Prostate gland (tissue), 2 donors: ENCODE data around the gene NAPA. TPM values are rescaled to one million over a fixed set of nuclear protein-coding genes. Genes with fewer than 3 reads are reported as not detected.

Source experiments
- DNase-seq: peaks from one replicate; pipeline ENCODE4 v3.0.0-alpha.2; 2019; ENCODE audit warnings: low spot score
- H3K27ac ChIP-seq, 2 donors: fragments of 200-600 bp; sonication (generic); 2 replicates each; pipeline ENCODE4 v1.5.1; 2017 to 2019
- H3K27me3 ChIP-seq: fragments of 200-600 bp; sonication (generic); replicated peaks from 2 replicates; pipeline ENCODE4 v1.5.1; 2019; ENCODE audit not compliant: insufficient read depth
- H3K36me3 ChIP-seq, 2 donors: fragments of 200-600 bp; sonication (generic); 1 replicate in 1 of 2; 2 replicates in 1 of 2; pipeline versions ENCODE4 v1.5.1 to v1.8.1; 2017 to 2019
- H3K4me1 ChIP-seq: fragments of 200-600 bp; sonication (generic); replicated peaks from 2 replicates; pipeline ENCODE4 v1.5.1; 2019
- H3K4me3 ChIP-seq, 2 donors: fragments of 200-600 bp; sonication (generic); 2 replicates each; pipeline ENCODE4 v1.5.1; 2017 to 2019
- H3K9me3 ChIP-seq: fragments of 200-600 bp; sonication (generic); 2 replicates; pipeline ENCODE4 v1.5.1; 2017
- POLR2A ChIP-seq: fragments of 450-650 bp; IDR thresholded peaks from one replicate; pipeline ENCODE4 v1.6.1; 2016; ENCODE audit warnings: antibody characterized with exemption, mild to moderate bottlenecking
- POLR2AphosphoS5 ChIP-seq: sonication (generic); formaldehyde crosslinking; IDR thresholded peaks from one replicate; pipeline ENCODE4 v1.6.1; 2017; ENCODE audit warnings: antibody characterized with exemption
- WGBS: methylation state at CpG from one replicate; pipeline ENCODE4 v1.1.5; 2018; 5-methylcytosine and 5-hydroxymethylcytosine counted together
- intact Hi-C: fragments of 100-400 bp; cut with DNase I; formaldehyde crosslinking; loops from one replicate; pipeline ENCODE4 v1.14.2; 2022
- total RNA-seq, 2 donors: library from RNA; depleted of rRNA; stranded (reverse); fragments of >200 nt; gene quantifications; one replicate each; pipeline ENCODE4 v1.1.0, GENCODE V29; 2016
- TF ChIP-seq, protein P1 (sequence below), 4 experiments: fragments of 200-600 bp in 2 of 4; fragments of 450-650 bp in 2 of 4; sonication (generic) in 2 of 4; IDR thresholded peaks; 1 replicate in 3 of 4; 2 replicates in 1 of 4; pipeline ENCODE4 v1.5.1; 2016 to 2019; ENCODE audit warnings: antibody characterized with exemption in 4 of 4, mild to moderate bottlenecking in 2 of 4, moderate library complexity in 2 of 4

The NAPA gene
- total RNA-seq, 2 donors from 2014 or later: 263 to 422 TPM

DNA sequence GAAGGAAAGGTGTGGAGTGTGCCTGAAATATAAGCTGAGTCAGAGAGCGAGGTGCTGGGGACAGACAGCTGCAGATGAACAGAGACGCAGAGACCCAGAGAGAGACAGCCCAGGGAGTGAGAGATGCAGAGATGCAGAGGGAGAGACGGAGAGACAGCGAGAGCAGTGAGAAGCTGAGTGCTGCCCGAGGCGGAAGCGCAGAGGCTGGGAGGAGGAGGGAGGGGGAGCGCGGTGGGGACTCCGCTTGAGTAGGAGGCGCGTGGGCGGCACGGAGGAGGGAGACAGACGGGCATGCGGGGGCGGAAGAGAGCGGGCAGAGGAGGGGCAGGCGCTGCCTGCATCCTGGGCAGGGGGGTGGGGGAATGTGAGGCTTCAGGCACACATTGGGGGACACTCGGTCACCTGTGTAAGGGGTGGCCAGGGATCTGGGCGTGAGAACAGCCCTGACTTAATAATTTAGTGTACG lies 68.9 kb downstream of the NAPA start:
- DNase-seq: peak; percentile 44
- Histone ChIP-seq H3K36me3 (no peaks in the 10 kb centered on the region), H3K4me1 (no peaks in the 10 kb centered on the region), H3K9me3 (no peaks in the 10 kb centered on the region), H3K27me3 (no peaks in the 10 kb centered on the region), H3K27ac (no peak overlapping the region), H3K4me3 (no peak overlapping the region)
- intact Hi-C loops: no loop called here
- TF ChIP-seq POLR2AphosphoS5 (peak; percentile 26), POLR2A (no peak)
- TF ChIP-seq, protein P1, sequence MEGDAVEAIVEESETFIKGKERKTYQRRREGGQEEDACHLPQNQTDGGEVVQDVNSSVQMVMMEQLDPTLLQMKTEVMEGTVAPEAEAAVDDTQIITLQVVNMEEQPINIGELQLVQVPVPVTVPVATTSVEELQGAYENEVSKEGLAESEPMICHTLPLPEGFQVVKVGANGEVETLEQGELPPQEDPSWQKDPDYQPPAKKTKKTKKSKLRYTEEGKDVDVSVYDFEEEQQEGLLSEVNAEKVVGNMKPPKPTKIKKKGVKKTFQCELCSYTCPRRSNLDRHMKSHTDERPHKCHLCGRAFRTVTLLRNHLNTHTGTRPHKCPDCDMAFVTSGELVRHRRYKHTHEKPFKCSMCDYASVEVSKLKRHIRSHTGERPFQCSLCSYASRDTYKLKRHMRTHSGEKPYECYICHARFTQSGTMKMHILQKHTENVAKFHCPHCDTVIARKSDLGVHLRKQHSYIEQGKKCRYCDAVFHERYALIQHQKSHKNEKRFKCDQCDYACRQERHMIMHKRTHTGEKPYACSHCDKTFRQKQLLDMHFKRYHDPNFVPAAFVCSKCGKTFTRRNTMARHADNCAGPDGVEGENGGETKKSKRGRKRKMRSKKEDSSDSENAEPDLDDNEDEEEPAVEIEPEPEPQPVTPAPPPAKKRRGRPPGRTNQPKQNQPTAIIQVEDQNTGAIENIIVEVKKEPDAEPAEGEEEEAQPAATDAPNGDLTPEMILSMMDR (IDR thresholded peaks at IDR 0.05): no peak
- 3% methylated on average over 21 of the region's 22 CpGs for WGBS

GRCh38 chr19:47445527-47445926 lies 69.3 kb downstream of the NAPA start:
- no peaks in the 10 kb centered on the region for H3K4me1 ChIP-seq
- no peak for TF ChIP-seq POLR2A
- TF ChIP-seq, protein P1 (IDR thresholded peaks at IDR 0.05): no peak
- TF ChIP-seq POLR2AphosphoS5: no peak
- intact Hi-C loops: no loop called here
- no peaks in the 10 kb centered on the region for H3K9me3 ChIP-seq
- H3K4me3 ChIP-seq: no peak overlapping the region
- H3K27ac ChIP-seq: no peak overlapping the region
- H3K27me3 ChIP-seq: no peaks in the 10 kb centered on the region
- WGBS: 50% methylated on average over 4 of the region's 4 CpGs
- no peak for DNase-seq
- no peaks in the 10 kb centered on the region for H3K36me3 ChIP-seq

DNA sequence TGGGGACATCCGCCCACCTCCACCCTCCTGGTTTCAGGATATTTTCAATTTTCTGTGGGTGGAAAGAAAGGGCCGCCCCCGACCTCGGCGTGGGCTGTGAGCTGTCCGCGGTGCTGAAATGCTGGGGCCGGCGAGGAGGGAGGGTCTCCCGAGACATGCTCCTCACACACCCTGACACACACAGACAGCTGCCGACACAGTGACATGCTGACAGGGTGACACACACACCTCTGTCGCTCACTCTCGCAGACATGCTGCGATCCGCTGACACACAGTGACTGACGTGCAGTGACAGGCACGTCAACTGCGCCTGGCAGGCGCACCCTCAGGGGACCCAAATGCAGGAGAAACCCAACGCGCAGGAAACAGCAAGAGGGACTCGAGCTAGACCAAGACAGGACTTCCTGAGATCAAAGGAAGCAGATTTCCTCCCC lies 70.5 kb downstream of the NAPA start:
- Histone ChIP-seq H3K27me3 (no peaks in the 10 kb centered on the region), H3K4me1 (no peaks in the 10 kb centered on the region), H3K36me3 (no peaks in the 10 kb centered on the region), H3K9me3 (no peaks in the 10 kb centered on the region), H3K4me3 (no peak overlapping the region), H3K27ac (no peak overlapping the region)
- 29% methylated on average over 20 of the region's 22 CpGs for WGBS
- TF ChIP-seq POLR2A: no peak
- TF ChIP-seq, protein P1 (IDR thresholded peaks at IDR 0.05): no peak
- no peak for TF ChIP-seq POLR2AphosphoS5
- DNase-seq: no peak
- intact Hi-C loops: no loop called here

- Histone ChIP-seq H3K9me3 (no peaks in the 10 kb centered on the region), H3K4me3 (no peak overlapping the region), H3K36me3 (no peaks in the 10 kb centered on the region), H3K27me3 (no peaks in the 10 kb centered on the region), H3K27ac (no peak overlapping the region), H3K4me1 (no peaks in the 10 kb centered on the region)
- no peak for DNase-seq
- TF ChIP-seq POLR2A (no peak), POLR2AphosphoS5 (no peak)
- TF ChIP-seq, protein P1 (IDR thresholded peaks at IDR 0.05): no peak
- intact Hi-C loops: no loop called here
- 68% methylated on average over 12 of the region's 12 CpGs for WGBS
Measured at GRCh38 chr19:47443331-47443730, 71.5 kb downstream of the NAPA start.

DNA sequence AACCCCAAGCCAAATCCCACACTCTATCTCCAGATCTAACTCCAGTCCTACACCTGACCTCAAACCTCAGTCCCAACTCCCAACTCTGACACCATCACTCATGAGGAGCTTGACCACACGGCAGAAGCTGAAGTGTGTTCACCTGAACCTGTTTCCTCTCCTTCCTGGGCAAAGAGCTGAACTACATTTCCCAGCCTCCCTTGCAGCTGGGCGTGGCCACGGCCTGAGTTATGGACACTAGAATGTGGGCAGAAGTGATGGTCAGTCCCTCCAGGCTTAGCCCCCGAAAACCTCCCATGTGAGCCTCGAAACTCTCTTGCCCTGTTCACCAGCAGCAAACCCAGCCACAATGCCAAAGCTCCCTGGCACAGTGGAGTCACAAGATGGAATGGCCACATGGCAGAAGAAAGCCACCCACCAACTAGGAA lies 76.1 kb downstream of the NAPA start:
- no peak for DNase-seq
- Histone ChIP-seq H3K9me3 (no peaks in the 10 kb centered on the region), H3K4me1 (no peaks in the 10 kb centered on the region), H3K36me3 (no peaks in the 10 kb centered on the region), H3K27ac (no peak overlapping the region), H3K4me3 (no peak overlapping the region), H3K27me3 (no peaks in the 10 kb centered on the region)
- intact Hi-C loops: loop anchor here (5.0 to 10.0 kb wide), 2 partner anchors 78 to 156 kb away; partner anchors contain the start of gene NAPA
- TF ChIP-seq POLR2A (no peak), POLR2AphosphoS5 (no peak)
- TF ChIP-seq, protein P1 (IDR thresholded peaks at IDR 0.05): no peak
- 29% methylated on average over 5 of the region's 5 CpGs for WGBS
